Inferior parietal cortex (tissue), 1 donor: ENCODE results near the gene IL36G.

ENCODE experiments used
- DNase-seq: peaks from one replicate; pipeline ENCODE4 v3.0.0-alpha.2; 2016; ENCODE audit errors: extremely low spot score

IL36G gene

DNA sequence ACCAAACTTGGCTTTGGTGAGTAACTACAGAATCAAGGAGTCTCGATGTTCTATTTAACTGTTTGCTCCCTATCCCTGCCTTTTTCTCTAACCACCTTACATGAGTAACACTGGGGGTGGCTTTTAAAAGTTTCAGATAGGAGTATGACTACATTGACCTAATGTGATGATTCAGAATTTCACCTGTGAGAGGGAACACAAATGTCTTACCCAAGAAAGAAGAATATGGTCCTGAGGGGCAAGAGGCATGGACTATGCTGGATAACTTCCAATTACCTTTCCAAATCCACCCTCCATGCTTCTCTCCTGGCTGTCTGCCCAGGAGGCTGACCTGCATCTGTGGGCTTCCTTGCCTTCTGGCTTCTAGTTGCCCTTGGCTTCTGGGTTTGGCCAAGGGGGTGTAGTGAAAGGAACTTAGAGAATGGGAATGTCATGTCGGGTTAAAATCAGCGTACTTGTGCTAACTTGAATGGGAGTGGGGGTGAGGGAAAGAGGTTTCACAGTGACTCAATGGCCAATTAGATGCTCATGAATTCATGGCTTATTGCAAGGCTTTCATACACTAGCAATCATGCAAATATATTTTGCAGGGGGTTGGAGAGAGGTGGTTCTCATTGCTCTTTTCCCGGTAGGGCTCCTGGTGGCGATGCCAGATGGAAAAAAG is 5.3 kb upstream of the IL36G start:
- DNase-seq = no peak

DNA sequence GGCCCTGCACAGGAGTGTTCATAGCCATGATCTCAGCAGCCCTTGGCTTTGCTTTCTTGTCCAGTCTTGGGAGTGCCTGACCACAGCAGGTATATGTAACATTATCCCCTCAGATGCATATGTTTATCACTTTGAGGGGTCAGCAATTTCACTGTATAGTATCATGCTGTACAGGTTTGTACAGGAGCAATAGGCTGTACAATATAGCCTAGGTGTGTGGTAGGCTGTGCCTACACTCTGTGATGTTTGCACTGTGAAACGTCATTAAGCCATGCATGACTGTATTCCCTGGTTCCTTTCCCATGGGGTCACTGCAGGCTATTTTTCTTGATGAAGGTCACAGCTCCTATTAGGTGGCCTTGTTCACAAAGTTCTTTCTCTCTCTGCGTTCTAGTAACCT is 4.7 kb upstream of the IL36G start:
- DNase-seq = no peak

DNA sequence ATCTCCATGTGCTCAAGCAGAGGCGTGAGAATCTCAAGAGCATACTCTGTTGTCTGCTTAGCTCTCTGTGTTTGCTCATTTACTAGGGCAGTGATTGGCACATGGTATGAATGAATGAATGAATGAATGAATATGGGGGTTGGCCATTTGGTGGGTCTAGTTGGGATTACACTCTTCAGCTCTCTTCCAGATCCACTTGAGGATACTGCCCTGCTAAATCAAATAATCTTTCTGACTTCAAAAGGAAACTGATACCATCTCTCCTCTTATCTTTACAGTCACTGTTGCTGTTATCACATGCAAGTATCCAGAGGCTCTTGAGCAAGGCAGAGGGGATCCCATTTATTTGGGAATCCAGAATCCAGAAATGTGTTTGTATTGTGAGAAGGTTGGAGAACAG is 1.9 kb downstream of the IL36G start:
- no peak for DNase-seq

DNA sequence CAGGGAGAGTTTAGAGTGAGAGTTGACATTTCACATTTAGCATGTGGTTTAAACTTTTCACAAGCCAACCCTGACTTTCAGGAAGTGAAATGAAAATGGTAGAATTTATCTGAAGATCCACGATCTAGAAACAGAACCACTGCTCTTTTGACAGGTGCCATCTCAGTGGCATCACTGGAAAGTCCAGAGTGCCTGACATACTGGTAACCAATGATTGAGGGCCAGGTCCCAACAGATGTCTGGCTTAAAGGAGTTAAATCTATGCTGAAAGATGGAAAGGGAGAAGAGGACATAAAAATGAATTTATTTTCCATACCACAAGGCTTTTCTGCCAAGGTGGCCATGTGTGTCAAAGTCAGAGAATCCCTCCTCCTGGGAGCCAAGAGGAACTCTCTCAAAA is 2.7 kb downstream of the IL36G start:
- DNase-seq = no peak

DNA sequence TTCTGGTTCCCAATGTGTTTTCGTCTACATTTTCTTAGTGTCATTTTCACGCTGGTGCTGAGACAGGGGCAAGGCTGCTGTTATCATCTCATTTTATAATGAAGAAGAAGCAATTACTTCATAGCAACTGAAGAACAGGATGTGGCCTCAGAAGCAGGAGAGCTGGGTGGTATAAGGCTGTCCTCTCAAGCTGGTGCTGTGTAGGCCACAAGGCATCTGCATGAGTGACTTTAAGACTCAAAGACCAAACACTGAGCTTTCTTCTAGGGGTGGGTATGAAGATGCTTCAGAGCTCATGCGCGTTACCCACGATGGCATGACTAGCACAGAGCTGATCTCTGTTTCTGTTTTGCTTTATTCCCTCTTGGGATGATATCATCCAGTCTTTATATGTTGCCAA is 7.3 kb downstream of the IL36G start:
- DNase-seq = no peak

DNA sequence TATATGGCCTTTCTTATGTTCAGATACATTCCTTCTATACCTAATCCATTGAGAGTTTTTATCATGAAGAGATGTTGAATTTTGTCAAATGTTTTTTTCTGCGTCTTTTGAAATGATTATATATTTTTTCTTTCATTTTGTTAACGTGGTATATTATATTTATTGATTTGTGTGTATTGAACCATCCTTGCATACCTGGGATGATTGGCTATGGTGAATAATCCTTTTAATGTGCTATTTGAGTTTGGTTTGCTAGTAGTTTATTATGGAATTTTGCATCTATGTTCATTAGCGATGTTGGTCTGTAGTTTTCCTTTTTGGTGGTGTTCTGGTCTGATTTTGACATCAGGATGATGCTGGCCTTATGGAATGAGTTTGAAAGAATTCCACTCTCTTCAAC is 11.8 kb downstream of the IL36G start:
- no peak for DNase-seq

DNA sequence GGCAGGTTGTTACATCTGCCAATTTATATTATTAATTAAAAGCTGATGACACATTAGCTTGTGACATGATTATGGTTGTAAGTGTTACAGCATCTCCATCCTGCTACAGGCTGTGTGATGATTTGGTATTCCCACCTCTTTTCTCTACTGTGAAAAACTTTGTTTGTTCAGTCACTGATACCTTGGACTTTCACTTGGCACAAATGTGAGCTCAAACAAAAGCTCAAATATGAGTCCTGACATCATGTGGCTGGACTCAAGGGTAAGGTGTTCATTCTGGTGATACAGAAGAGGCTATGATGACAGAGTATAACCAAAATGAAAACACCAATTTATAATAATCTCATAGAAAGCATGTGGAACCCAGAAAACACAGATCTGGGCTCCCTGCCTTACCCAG is 16.0 kb downstream of the IL36G start:
- no peak for DNase-seq

DNA sequence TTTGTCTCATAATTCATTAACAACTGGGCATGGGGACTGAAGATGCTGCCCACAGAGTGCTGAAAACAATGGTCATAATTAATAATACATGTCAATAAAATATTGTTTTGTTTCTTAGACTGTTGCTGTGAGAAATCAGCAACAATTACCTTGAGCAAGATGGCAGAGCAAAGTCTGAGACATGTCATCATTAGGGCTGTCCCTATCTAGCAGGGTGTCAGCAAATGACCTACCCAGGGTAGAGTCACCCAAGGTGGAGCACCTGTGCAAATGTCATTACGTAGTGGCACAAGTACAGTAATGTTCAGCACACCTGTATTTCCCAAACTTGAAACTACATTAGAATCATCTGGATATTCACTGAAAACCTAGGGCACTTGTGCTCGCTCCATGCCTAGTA is 16.8 kb downstream of the IL36G start:
- no peak for DNase-seq

DNA sequence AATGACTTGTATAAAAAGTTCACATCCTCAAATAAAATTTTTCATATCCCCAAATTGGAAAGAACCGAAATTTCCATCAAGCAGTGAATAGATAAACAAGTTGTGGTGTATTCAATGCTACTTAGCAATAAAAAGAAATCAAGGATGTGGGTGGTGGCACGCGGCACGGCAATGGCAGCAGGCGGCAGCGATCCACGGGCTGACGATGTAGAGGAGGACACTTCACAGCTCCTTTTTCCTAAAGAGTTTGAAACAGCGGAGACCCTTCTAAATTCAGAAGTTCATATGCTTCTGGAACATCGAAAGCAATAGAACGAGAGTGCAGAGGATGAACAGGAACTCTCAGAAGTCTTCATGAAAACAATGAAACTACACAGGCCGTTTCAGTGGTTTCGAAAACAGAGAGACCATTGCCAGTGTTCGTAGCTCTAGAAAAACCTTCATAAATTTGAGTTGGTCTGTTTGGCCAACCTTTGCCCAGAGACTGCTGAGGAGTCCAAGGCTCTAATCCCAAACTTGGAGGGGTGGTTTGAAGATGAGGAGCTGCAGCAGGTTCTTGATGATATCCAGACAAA is 17.6 kb downstream of the IL36G start:
- DNase-seq = no peak

DNA sequence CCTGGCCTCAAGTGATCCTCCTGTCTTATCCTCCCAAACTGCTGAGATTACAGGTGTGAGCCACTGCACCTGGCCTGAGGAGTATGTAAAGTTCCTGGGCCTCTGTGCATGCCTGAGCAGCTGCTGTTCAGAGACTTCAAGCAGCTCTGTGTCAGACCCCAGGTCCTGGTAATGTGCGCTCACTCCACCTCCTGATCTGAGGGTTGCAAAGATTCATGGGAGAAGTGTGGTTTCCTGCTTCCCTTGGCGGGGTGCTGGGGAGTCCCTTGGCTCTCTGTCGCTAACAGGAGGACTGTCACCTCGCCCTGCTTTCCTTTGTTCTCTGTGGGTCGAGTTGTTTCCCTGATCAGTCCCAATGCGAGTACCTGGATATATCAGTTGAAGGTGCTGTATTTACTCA is 18.8 kb downstream of the IL36G start:
- DNase-seq = no peak

DNA sequence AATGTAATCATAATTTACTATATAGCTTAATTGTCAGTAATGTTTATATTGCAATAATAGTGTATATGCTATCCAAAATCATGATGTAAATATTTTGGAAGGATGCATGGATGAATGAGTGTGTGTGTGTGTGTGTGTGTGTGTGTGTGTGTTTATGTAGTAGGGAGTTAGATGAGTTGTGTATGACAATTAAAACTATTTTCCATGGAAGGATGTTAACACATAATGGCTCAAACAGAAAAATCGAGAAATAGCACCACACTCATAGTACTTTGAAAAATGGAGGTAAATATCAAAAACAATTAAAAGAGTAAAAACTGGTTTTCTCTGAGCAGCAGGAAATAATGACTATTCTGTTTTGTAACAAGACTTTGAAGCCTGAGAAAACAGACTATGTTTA is 19.3 kb downstream of the IL36G start:
- no peak for DNase-seq

DNA sequence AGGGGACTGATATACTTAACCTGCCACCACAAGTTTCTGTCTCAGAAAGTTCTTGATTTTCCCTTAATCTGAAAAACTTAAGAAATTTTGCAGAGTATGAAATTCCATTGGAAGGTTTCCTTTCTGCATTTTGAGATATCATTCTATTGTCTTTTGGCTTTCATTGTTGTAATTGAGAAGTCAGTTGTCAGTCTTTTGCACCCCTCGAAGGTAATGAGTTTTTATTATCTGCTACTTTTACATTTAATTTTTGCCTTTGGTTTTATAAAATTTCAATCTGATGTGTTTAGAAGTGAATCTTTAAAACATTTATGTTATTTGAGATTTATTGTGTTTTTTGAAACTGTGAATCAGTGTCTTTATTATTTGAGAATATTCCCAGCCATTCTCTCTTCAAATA is 22.6 kb downstream of the IL36G start:
- DNase-seq = no peak

DNA sequence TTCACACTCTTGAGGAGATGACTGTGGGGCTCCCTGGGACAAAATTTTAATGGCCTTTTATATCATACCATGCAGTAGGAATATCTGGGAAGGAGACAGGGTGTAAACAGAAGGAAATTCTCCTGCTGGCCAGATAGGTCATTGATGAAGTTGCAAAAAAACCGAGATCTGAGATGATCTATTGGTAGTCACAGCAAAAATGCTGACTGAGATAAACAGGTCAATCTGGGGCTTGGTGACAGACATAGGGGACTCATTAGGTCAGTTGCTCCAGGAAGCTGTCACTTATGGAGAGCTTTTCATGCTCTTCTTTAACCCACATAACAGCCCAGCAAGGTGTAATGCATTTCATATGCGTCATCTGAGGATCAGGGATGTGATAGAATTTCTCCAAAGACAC is 24.9 kb downstream of the IL36G start:
- no peak for DNase-seq

DNA sequence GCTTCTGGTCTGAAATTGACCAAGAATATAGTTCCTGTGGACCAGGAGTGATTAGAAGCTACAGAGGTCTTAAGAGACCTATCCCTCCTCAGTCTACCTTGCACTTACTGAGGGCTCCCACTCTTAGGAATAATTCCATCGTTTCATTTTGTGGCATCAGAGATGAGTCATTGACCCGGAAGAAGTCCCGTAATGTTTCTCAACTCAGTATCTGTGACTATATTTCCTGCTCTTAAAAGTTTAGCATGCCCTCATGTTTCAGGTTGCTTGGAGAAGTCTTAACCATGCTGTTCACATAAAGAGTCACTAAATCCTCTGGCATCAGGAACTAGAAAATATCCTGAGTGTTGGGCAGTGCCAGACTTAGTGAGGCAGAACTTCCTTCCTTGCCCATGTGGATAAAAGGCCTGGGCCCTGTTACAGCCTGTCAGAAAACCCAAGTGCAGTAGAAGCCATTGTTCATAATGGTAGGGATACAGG is 27.3 kb downstream of the IL36G start, which contains the start of gene IL36A:
Gene IL36A, plus strand, starts transcription at position 430 of the 480 bp plus-strand sequence. CDS start 413 bp downstream, outside the sequence.
- DNase-seq = no peak

DNA sequence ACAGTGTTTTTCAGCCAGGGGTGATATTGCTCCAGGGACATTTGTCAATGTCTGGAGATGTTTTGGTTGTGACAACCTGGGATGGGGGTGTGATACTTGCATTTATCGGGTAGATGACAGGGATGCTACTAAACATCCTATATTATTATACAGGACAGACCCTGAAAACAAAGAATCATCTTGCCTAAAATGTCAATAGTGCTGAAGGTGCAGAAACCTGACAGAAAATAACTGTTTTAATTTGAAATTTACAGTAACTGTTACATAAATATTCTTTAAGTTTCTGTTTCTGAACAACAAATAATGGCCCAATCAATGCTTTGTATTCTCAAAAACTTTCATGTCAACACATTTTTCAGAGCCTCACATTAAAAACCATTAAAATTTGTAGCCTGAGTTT is 29.4 kb downstream of the IL36G start:
- DNase-seq = no peak

DNA sequence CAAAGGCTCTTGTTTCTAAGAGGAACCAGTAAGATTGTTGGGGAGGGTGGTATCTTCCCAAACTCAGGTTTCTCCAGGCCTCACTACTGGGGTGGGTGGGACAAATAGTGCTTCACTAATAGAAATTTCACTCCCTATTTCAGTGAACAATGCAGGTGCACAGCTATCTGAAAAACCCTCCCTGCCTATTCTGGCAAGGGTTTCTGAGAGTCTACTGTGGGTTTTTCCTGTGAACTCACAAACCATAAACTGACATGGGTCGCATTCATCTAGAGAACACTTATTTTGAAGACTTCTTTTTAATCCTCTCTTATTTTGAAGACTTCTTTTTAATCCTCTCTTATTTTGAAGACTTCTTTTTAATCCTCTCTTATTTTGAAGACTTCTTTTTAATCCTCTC is 31.8 kb downstream of the IL36G start:
- no peak for DNase-seq

DNA sequence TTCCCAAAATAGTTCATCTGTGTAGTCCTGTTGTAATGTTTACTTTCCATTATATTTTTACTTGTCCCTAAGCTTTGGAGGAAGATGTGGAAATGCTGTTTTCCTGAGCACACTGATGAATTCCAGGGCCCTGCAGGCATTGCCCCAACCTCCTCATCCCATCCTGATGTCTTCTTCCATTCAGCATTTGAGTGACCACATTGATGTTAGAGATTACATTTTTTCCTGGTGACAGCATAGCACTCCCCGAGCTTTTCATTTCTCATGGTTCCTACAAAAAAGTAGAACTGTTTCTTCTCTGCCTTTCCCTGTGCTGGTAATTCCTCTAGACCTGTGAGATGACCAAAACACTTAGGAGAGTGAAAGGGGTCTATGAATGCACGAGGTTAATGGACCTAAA is 32.3 kb downstream of the IL36G start:
- DNase-seq = no peak

DNA sequence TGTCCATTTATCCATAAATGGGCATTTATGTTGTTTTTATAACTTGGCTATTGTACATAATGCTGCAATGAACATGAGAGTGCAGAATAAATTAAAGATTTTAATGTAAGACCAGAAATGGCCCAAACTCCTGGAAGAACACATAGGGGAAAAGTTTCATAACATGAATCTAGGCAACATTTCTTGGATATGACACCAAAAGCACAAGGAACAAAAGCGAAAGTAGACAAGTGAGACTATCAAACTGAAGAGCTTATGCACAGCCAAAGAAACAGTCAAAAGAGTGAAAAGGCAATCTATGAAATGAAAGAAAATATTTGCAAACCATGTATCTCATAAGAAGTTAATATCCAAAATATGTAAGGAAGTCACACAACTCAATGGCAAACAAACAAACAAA is 33.3 kb downstream of the IL36G start:
- no peak for DNase-seq

DNA sequence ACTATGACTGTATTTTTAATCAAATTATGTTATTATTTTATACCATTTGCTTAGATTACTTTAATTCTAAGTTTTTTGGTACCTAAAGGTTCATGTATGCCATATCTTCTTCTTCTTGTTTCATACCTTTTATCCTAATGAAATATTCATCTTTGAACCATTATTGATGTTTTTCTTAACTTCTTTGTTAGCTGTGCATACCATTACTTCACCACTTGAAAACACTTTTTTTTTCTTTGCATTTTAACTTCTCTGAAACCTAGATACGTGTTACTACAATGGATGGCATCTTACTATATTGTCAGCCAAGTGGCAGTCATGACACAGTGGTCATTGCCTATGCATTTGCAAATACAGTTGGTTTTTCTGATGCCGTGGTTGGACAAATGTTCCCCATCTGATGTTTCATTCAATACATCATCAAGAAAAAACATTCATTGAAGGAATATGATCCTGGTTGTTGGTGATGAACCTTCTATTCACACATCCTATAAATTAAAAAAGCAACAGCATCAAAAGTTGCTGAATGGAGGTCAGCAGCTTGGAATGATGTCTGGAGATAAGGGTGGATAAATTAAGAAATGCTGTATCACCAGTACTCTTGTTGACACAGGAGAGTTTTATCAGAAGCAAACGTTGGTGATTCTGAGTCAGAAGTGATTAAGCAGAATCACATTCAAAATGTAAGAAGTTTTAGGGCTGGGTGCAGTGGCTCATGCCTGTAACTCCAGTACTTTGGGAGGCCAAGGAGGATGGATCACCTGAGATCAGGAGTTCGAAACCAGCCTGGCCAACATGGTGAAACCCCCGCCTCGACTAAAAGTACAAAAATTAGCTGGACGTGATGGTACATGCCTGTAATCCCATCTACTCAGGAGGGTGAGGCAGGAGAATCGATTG is 34.9 kb downstream of the IL36G start:
- DNase-seq = peak; percentile 9

DNA sequence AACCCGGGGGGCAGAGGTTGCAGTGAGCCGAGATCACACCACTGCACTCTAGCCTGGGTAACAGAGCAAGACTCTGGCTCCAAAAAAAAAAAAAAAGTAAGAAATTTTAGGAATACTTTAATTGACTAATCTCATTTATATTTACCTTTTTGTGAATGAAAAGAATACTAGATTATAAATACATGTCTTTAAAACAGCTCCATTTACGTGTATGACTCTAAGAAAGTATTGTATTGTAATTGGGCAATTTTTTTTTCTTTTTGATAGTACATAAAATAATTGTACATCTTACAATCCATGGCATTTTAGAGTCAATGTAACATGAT is 35.5 kb downstream of the IL36G start:
- no peak for DNase-seq

DNA sequence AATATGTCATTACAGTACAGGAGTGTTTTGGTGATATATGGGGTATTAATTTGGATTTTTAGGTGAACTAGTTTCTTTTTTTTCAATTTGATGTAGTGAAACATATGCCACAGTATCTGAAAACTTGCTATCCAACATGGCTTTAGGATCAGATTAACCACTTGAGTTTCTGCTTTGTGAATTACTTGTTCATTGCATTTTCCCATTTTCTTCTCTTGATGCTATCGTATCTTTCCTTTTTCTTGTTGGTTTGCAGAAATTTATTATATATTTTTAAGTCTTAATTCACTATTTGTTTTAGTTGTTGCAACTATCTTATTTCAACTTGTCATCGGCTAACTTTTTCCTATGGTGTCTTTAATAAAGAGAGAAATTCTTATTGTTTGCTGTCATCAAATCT is 36.3 kb downstream of the IL36G start:
- no peak for DNase-seq

DNA sequence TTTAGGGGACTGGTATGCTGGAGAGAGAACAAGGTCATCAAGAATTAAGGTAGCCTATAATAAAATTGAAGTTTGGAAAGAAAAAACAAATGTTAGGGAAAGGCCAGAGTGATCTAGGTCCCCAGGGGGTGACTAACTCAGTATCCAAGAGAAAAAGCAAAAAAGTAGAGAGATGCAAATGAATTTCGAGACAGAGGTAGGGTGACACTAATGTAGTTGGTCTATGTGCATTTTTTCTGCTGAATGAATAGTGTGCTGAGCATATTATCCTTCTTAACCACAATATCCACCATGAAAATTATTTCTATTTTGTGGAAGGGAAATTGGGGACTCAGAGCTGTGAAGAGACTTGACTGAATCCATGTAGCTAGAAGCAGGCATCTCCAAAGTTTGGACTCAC is 37.2 kb downstream of the IL36G start:
- DNase-seq = no peak

DNA sequence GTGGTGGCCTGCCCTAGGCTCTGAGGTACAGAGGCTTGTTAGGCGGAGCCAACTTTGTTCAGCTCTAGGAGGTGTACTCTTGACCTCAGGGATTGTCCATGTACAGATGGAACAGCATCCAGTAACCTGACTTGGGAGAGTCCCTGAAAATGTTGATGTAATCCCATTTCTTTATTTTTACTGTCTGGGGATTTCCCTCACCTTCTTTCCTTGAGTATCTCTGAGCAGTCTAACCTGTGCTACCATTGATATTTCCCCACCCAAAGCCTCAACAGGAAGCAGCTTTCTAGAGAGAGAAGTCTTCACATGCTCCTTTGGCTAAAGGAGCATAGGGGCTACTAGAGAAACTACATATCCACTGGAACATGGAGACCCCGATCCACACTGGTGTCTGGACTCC is 37.8 kb downstream of the IL36G start:
- DNase-seq = no peak
